Measurements from ENCODE around the gene MAML3.
A peak's percentile ranks its signal among the peaks of the same experiment; 100 is the strongest.
"Not testable (repeated sequence)": the region's sequence is repeated elsewhere in the genome, so short reads cannot be mapped to it uniquely, and the experiment has no call there.

The MAML3 gene

GRCh38 chr4:139726615-139727014 lies 427.4 kb downstream of the MAML3 start:
- no peak for DNase-seq
- no peak for TF ChIP-seq GATA1 (IDR thresholded peaks at IDR 0.05; ENCODE audit: low read depth, low read length)
- no peak for TF ChIP-seq POLR2A (IDR thresholded peaks at IDR 0.05; ENCODE audit: low read length)

GRCh38 chr4:139725236-139725635 lies 428.7 kb downstream of the MAML3 start:
- TF ChIP-seq POLR2A (IDR thresholded peaks at IDR 0.05; ENCODE audit: low read length) (no peak), GATA1 (IDR thresholded peaks at IDR 0.05; ENCODE audit: low read depth, low read length) (no peak)

GRCh38 chr4:139721789-139722188 lies 432.2 kb downstream of the MAML3 start:
- no peak for TF ChIP-seq POLR2A (IDR thresholded peaks at IDR 0.05; ENCODE audit: low read length)
- no peak for TF ChIP-seq GATA1 (IDR thresholded peaks at IDR 0.05; ENCODE audit: low read depth, low read length)
- no peak for DNase-seq

More at GRCh38 chr4:139725236-139725635, 428.7 kb downstream of the MAML3 start:
- DNase-seq, result no peak

GRCh38 chr4:139720806-139721205 lies 433.2 kb downstream of the MAML3 start:
- TF ChIP-seq POLR2A (IDR thresholded peaks at IDR 0.05; ENCODE audit: low read length), result no peak
- no peak for TF ChIP-seq GATA1 (IDR thresholded peaks at IDR 0.05; ENCODE audit: low read depth, low read length)
- DNase-seq, result no peak

- TF ChIP-seq POLR2A (IDR thresholded peaks at IDR 0.05; ENCODE audit: low read length) (no peak), GATA1 (IDR thresholded peaks at IDR 0.05; ENCODE audit: low read depth, low read length) (no peak)
- DNase-seq, result no peak
These were observed 434.4 kb downstream of the MAML3 start for GRCh38 chr4:139719381-139720101.

GRCh38 chr4:139718833-139719232 lies 435.2 kb downstream of the MAML3 start:
- TF ChIP-seq POLR2A (IDR thresholded peaks at IDR 0.05; ENCODE audit: low read length) (no peak), GATA1 (IDR thresholded peaks at IDR 0.05; ENCODE audit: low read depth, low read length) (no peak)
- DNase-seq, result no peak

GRCh38 chr4:139718358-139718757 lies 435.6 kb downstream of the MAML3 start:
- DNase-seq, result no peak
- TF ChIP-seq POLR2A (IDR thresholded peaks at IDR 0.05; ENCODE audit: low read length) (no peak), GATA1 (IDR thresholded peaks at IDR 0.05; ENCODE audit: low read depth, low read length) (no peak)

GRCh38 chr4:139715746-139716391 lies 438.1 kb downstream of the MAML3 start:
- TF ChIP-seq POLR2A (IDR thresholded peaks at IDR 0.05; ENCODE audit: low read length) (no peak), GATA1 (IDR thresholded peaks at IDR 0.05; ENCODE audit: low read depth, low read length) (no peak)
- no peak for DNase-seq

- TF ChIP-seq GATA1 (IDR thresholded peaks at IDR 0.05; ENCODE audit: low read depth, low read length) (no peak), POLR2A (IDR thresholded peaks at IDR 0.05; ENCODE audit: low read length) (no peak)
- no peak for DNase-seq
These were observed 441.1 kb downstream of the MAML3 start for GRCh38 chr4:139712882-139713281.

GRCh38 chr4:139711461-139711860 lies 442.5 kb downstream of the MAML3 start:
- no peak for TF ChIP-seq POLR2A (IDR thresholded peaks at IDR 0.05; ENCODE audit: low read length)
- no peak for TF ChIP-seq GATA1 (IDR thresholded peaks at IDR 0.05; ENCODE audit: low read depth, low read length)
- DNase-seq, result no peak

GRCh38 chr4:139710073-139710472 lies 443.9 kb downstream of the MAML3 start:
- no peak for DNase-seq
- no peak for TF ChIP-seq GATA1 (IDR thresholded peaks at IDR 0.05; ENCODE audit: low read depth, low read length)
- no peak for TF ChIP-seq POLR2A (IDR thresholded peaks at IDR 0.05; ENCODE audit: low read length)

GRCh38 chr4:139709660-139710059 lies 444.3 kb downstream of the MAML3 start:
- TF ChIP-seq POLR2A (IDR thresholded peaks at IDR 0.05; ENCODE audit: low read length) (no peak), GATA1 (IDR thresholded peaks at IDR 0.05; ENCODE audit: low read depth, low read length) (no peak)

GRCh38 chr4:139704915-139705485 lies 449.0 kb downstream of the MAML3 start:
- TF ChIP-seq POLR2A (IDR thresholded peaks at IDR 0.05; ENCODE audit: low read length), result no peak
- peak; percentile 16 to 18 for DNase-seq

More at GRCh38 chr4:139709660-139710059, 444.3 kb downstream of the MAML3 start:
- DNase-seq, result no peak

- TF ChIP-seq POLR2A (IDR thresholded peaks at IDR 0.05; ENCODE audit: low read length) (no peak), GATA1 (IDR thresholded peaks at IDR 0.05; ENCODE audit: low read depth, low read length) (no peak)
- DNase-seq, result no peak
These were observed 453.4 kb downstream of the MAML3 start for GRCh38 chr4:139700568-139700967.

GRCh38 chr4:139698167-139698925 lies 455.6 kb downstream of the MAML3 start:
- DNase-seq, result not testable (repeated sequence)
